Keratinocyte (primary cell): ENCODE results near the gene ZBTB8A.
"Not testable (repeated sequence)": the region's sequence is repeated elsewhere in the genome, so short reads cannot be mapped to it uniquely, and the experiment has no call there.

ENCODE experiments used
- EZH2 ChIP-seq: IDR thresholded peaks from one replicate; pipeline ENCODE4 v1.6.1; 2012; ENCODE audit warnings: inconsistent platforms, mild to moderate bottlenecking, low read length, moderate library complexity
- TF ChIP-seq, protein P1 (sequence below), 3 experiments: IDR thresholded peaks in 1 of 3; conservative IDR thresholded peaks in 1 of 3; optimal IDR thresholded peaks in 1 of 3; 2 replicates in 2 of 3; 3 replicates in 1 of 3; pipeline versions ENCODE3 to v1.5.1; 2011; ENCODE audit warnings: low read length in 3 of 3, mild to moderate bottlenecking in 3 of 3, moderate library complexity in 2 of 3, control low read depth in 1 of 3, inconsistent platforms in 1 of 3; ENCODE audit not compliant: insufficient read depth in 2 of 3; ENCODE audit errors: extremely low read depth in 1 of 3

DNA sequence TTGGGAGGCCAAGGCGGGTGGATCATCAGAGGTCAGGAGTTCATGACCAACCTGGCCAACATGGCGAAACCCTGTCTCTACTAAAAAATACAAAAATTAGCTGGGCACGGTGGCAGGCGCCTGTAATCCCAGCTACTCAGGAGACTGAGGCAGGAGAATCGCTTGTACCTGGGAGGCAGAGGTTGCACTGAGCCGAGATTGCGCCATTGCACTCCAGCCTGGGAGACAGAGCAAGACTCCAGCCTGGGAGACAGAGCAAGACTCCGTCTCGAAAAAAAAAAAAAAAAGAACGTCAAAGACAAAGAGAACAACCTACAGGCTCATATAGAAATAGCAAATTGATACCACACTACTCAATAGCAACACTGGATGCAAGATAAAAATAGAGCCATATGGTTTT, 10.7 kb upstream of the ZBTB8A start:
- TF ChIP-seq, protein P1, sequence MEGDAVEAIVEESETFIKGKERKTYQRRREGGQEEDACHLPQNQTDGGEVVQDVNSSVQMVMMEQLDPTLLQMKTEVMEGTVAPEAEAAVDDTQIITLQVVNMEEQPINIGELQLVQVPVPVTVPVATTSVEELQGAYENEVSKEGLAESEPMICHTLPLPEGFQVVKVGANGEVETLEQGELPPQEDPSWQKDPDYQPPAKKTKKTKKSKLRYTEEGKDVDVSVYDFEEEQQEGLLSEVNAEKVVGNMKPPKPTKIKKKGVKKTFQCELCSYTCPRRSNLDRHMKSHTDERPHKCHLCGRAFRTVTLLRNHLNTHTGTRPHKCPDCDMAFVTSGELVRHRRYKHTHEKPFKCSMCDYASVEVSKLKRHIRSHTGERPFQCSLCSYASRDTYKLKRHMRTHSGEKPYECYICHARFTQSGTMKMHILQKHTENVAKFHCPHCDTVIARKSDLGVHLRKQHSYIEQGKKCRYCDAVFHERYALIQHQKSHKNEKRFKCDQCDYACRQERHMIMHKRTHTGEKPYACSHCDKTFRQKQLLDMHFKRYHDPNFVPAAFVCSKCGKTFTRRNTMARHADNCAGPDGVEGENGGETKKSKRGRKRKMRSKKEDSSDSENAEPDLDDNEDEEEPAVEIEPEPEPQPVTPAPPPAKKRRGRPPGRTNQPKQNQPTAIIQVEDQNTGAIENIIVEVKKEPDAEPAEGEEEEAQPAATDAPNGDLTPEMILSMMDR (optimal IDR thresholded peaks at IDR 0.05 in 1 of 3, IDR thresholded peaks at IDR 0.05 in 1 of 3, conservative IDR thresholded peaks at IDR 0.05 in 1 of 3; ENCODE audit: extremely low read depth in 1 of 3, insufficient read depth in 2 of 3, low read length in 3 of 3): not testable (repeated sequence)
- not testable (repeated sequence) for TF ChIP-seq EZH2
